NCI-H748 (cell line): ENCODE measurements around the gene MAD1L1.
"Not testable (repeated sequence)": the region's sequence is repeated elsewhere in the genome, so short reads cannot be mapped to it uniquely, and the experiment has no call there.

Experiments
- DNase-seq: peaks from one replicate; lab custom pipeline; 2025; ENCODE audit not compliant: unreplicated experiment; lab: John Stamatoyannopoulos, UW

Gene MAD1L1

DNA sequence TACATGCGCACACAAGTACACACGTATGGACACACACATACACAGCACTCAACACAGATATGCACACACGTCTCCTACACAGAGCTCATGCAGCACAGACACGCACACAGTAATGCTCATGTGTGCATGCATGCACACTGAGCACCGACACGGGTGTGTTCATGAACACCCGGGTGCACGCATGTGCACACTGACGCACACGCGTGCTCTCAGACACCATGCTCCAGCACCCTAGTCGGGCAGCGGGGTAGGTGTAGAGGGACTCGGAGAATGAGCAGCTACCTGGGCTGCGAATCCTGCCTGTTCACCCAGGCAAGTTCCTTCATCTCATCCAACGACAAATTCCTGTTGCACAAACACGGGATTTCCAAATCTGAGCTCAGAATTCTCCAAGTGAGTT lies 184.7 kb downstream of the MAD1L1 start:
- DNase-seq, result no peak

DNA sequence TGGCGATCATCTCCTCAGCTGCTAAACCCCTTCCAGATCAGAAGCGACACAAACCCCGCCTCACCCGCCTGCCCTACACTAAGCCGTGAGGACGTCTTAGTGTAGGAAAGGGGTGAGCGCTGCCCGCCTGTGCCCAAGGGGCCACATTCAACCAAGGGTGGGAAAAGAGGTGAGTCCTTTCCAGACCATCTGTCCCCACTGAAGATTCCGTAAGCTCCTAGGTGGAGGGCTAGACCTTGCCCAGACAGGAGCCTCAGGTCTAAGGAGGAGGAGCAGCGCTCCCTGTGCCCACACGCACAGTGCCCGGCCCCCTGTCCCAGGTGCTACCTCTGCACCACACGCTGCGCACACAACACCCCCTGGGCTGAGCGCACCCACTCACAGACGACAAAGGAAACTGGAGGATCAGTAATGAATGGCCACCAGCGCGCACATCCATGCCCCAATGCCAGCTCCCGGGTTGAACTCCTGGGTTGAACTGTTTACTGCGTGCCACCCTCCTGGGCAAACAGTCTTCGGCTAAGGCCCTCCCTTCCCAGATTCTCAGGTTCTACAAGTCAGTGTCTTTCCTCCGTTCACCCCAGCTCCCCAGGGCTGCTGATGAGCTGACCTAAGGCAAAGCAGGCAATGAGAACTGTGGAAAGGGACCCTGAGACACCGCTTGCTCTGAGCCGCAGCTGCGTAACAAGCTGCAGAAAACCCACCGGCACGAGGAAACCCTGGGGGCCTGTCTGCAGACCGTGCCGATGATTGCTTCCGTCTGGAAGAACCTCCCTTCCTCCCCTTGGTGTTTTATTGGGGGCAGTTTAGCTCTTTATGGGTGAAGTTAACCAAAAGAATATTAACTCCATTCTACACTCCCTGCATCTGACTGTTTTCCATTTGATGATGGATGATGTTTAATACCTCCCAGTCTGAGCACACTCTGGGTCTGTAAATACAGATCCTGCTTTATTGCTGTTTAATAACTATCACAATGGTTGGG lies 185.9 kb downstream of the MAD1L1 start:
- DNase-seq, result no peak

DNA sequence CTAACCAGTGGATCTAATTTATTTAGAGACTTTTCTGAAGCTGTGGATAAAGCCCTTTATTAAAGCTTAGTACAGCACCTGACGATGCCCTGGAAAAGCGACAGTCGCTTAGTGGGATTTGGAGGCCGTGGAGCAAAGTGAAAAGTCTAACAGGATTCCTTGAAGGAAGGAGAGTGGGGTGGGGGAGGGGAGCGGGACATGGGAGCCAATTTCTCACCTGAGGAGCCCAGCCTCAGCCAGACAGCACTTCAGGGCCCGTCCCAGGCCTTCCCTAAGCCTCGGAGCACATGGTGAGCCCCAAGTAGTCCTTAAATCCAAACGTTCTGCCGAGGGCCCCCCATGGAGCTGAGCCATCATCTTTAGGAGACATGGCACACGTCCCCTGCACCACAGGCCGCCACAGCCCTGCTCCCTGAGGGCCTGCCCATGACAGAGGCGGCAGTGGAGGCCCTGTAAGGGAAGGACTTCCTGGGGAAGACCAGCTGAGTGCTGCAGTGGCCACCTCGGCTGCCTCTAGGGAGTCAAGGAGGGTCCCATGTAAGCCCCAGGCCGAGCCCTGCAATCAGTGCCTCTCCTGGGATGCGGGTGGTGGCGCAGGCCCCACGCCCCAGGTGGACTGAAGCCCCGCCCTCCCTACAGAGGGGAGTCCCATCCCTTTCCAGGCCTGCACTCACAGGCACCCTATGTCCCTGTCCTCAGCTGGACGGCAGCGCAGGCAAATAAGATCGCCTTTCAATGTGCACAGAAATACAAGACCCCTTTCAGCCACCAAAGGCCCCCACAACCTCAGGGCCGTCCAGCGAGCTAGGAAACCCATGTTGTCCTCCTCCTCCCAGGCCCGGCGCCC lies 187.0 kb downstream of the MAD1L1 start:
- no peak for DNase-seq

DNA sequence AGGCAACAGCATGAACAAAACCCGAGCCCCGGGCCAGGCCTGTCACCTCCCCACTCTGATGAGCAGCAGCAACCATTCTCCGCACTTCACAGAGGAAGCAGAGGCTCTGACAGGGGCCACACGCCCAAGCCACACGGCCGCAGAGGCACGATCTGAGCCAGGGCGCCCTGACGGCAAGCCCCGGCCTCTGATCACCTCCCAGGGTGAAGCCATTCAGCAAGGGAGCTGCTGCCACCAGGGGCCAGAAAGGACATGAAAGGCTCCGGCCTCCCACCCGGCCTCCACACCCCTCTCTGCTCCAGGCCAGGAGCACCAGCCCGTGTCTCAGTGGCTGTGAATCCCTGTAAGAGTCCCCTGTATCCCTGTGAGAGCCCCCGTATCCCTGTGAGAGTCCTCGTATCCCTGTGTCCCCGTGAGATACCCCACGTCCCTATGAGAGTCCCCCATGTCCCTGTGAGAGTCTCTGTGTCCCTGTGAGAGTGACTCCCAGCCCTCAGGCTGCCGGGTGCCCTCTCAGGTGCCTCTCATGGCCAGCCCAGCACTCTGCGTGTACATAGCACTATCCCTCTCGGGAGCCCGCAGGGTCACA lies 187.8 kb downstream of the MAD1L1 start:
- DNase-seq, result no peak

DNA sequence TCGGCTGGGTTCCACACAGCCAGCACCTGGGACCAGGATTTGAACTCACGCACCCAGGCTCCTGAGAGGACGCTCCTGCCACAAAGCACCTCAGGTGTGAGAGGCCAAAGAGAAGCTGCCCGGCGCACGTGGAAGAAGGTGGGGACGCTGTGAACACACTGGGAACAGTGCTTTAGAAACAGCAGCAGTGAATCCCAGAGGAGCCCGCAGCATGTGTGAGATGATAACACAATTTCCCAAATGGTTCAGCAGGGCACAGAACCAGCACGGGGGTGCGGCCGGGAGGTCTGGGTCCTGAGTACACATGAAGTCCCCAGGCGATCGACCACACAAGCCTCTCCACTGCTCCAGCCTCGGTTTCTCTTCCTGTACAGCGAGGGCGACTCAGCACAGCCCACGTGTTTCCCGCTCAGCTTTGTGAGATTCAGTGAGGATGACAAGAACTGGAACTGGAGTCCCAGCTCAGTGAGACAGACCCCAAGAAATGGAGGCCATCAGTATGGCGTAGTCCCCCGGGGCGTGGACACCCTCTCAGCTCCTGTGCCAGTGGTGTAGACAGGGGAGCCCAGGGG lies 188.3 kb downstream of the MAD1L1 start:
- no peak for DNase-seq

DNA sequence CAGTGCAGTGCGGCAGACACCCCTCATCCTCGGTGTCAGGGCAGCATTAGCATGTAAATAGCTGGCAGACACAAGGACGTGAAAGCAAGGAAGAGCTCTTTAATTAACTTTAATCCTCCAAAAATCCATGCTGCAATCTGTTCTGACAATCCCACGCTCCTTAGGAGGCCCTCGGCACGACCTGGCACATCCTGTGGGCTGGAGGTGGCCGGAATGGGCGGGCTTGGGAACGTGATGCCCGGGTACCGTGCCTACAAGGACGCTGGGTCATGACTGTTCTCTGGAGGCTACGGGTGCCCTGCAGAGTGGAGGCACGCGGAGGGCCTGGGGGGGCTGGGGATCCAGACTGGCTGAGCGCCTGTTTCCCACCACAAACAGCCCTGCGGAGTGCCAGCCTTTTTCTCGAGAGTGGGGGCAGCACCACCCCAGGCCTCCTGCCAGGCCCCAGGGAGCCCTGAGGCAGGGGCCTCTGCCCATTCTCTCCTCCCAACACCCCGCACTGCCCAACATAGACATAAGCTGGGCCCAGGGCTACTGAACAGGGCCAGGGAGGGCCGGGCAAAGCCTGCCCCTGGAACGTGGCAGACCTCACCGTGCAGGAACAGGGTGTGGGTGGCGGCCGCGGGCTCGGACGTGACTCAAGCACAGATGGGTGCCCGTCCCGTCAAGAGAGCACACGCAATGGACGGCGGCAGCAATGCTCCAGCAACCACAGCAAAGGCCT lies 189.3 kb downstream of the MAD1L1 start:
- DNase-seq, result no peak

DNA sequence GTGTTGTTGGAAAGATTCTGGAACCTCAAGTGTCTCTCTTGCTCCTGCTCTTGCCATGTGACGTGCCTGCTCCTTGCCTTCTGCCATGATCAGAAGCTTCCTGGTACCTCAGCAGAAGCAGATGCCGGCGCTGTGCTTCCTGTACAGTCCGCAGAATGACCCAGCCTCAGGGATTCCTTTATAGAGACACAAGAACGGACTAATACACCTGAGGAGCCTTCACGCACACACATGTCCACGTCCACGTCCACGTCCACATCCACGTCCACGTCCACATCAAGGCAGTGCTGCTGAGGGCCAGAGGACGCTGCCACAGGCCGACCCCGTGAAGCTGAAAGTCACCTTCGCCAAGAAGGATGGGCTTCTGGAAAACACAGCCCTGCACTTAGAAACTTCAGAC lies 190.1 kb downstream of the MAD1L1 start:
- no peak for DNase-seq

DNA sequence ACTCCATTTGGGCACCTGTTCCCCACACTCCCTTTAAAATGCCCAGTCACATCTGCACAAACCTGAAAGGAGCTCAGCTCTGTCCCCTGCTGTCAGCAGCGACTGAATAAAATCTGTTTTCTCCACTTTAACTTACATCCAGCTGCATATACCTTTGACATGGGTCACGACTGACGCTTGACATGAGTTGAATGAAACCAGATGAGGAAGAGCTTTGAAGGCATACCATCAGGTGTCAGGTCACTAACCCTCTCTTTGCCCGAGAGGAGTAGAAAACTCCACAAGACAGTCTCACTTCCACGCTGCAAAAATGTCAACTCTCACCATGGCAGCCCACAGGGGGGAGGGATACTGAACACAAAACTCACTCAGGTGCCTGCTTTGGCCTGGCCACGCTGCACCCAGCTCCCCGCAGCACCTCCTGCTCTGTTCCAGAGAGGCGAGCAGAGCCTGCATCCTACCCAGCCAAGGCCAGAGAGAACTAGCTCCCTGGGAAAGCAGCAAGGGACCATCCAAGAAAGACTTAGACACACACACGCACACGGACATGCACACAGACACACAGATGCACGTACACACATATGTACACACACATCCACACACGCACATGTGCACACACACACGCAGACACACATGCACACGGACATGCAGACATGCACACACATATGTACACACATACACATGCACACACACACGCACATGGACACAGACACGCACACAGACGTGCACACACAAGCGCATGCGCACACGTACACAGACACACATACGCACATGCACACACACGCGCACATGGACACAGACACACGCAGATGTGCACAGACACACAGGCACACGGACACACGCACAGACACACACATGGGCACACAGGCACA lies 191.0 kb downstream of the MAD1L1 start:
- no peak for DNase-seq

DNA sequence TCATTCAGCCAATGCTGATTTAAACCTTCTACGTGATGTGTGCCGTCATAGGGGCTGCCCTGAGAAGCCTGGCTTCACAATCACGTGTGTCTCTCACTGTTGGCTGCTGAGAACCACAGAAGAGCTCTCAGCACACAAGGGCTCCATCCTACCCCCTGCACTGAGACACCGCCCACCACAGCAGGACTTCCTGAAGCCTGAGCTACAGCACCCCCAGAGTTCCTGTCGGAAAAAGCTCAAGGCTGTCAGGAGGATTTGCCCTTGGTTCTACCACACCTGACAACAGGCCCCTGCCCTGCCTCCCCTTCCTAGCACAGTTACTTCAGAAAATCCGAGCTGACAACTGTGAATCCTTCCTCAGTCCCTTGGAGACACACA lies 191.9 kb downstream of the MAD1L1 start:
- no peak for DNase-seq

DNA sequence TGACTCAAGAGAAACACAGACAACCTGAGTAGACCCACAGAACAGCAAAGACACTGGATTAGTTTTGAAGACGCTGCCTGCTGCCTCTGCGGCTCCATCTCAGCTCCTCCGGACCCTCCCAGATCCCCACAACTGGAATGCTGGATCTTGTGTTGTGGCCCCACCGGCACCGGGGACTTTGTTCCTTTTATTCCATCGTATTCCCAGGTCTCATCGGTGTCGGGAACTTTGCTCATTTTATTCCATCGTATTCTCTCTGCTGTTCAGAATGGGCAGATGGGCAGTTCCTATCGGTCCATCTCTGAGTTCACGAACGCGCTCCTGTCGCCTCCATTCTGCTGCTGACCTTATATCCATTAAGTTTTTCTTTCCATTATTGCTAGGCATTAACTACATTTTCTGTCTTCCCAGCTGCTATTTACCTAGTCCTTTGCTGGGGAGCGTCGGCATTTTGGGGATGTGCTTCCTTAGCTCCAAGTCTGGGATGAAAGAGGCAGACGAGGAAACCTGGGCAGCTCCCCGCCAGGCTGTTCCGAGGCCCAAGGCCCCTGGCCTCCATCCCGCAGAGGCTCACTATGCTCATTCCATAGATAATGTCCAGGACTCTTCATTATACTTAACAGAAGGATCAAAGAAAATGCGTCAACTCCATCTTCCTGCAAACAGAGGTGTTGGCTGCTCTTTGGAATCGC lies 192.4 kb downstream of the MAD1L1 start:
- DNase-seq, result no peak

DNA sequence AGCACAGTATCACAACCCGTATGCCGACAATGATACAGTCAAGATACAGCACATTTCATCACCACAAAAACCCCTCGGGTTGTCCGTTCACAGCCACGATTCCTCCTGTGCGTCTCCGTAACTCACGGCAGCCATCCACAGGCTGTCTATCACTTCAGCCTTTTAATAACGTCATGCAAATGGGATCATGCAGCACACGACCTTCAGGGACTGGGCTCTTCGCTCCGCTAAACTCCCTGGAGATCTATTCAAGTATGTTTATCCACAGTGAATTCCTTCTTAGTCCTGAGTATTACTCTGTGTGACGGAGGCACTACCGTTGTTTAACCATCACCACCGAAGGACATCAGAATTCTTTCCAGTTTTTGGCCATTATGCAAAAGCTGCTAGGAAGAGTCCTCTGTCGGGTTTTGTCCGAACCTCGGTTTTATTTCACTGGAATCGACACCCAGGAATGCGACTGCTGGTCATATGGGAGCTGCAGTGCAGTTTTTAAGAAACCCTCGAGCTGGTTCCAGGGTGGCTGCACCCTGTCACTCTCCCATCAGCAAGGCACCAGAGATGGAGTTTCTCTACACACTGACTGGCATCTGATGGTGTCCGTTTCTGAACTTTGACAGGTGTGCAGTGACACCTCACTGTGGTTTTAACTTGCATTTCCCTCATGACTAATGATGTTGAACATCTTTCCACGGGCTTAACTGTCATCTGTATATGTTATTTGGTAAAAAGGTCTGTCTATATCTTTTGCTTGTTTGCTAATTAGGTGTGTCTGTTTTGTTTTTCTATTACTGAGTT lies 193.6 kb downstream of the MAD1L1 start:
- no peak for DNase-seq

DNA sequence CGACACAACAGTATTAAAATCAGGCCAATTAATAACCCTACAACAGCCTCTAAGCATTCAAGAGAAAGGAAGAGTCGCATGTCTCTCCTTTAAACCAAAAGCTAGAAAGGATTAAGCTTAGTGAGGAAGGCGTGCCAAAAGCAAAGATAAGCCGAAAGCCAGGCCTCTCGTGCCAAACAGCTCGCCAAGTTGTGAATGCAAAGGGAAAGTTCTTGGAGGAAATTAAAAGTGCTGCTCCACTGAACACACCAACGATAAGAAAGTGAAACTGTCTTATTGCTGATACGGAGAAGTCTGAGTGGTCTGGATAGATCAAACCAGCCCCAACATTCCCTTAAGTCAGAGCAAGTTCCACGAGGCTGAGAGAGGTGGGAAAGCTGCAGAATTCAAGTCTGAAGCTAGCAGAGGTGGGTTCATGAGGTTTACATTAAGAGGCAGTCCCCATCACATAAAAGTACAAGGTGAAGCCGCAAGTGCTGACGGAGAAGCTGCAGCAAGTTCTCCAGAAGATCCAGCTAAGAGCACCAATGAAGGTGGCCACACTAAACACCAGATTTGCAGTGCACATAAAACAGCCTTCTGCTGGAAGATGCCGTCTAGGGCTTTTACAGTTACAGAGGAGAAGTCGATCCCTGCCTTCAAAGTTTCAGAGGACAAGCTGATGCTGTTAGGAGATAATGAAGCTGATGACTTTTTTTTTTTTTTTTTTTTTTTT lies 194.8 kb downstream of the MAD1L1 start:
- no peak for DNase-seq

DNA sequence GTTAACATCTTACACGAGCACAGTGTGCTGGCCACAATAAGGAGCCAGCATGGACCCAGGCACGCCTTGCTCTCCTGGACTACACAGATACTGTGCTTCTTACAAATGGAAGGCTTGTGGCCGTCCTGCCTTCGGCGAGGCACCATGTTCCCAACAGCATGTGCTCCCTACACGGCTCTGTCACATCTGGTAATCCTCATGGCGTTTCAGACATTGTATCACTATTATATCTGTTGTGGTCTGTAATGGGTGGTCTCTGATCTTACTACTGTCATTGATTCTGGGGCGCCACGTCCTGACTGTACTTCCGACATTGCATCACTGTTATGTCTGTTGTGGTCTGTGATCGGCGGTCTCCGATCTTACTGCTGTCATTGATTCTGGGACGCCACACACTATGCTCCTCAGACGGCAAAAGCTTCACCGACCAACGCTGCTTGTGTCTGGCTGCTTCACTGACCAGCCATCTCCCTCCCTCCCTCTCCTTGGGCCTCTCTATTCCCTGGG lies 195.4 kb downstream of the MAD1L1 start:
- DNase-seq, result no peak

DNA sequence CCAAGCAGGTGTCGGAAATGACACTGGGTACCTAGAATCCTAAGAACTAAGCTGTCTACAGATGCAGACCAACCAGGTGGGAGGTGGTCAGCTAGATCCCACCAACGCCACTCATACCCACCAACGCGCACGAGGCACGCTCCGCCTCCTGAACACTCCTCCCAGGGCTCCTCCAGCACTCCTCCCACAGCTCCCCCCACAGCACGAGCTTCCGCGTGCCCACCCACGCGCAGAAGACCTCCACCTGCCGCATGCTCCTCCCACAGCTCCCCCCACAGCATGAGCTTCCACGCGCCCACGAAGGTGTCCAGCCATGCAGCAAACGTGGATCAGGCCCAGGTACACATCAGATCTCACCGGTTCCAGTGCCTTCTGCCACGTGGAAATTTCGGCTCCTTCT lies 196.0 kb downstream of the MAD1L1 start:
- no peak for DNase-seq

DNA sequence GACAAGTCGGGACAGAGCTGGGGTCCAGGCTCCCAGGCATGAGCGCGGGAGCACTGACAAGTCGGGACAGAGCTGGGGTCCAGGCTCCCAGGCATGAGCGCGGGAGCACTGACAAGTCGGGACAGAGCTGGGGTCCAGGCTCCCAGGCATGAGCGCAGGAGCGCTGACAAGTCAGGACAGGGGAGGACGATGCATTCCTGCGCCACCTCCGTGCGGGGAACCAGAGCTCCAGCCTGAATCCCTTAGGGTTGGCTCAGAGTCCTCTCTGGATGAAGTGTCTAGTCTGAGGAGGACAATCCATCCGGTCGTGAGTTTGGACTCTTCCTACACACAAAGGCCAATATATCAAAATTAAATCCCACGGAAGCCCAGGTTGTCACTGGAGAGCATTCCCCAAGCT lies 196.5 kb downstream of the MAD1L1 start:
- DNase-seq, result not testable (repeated sequence)

DNA sequence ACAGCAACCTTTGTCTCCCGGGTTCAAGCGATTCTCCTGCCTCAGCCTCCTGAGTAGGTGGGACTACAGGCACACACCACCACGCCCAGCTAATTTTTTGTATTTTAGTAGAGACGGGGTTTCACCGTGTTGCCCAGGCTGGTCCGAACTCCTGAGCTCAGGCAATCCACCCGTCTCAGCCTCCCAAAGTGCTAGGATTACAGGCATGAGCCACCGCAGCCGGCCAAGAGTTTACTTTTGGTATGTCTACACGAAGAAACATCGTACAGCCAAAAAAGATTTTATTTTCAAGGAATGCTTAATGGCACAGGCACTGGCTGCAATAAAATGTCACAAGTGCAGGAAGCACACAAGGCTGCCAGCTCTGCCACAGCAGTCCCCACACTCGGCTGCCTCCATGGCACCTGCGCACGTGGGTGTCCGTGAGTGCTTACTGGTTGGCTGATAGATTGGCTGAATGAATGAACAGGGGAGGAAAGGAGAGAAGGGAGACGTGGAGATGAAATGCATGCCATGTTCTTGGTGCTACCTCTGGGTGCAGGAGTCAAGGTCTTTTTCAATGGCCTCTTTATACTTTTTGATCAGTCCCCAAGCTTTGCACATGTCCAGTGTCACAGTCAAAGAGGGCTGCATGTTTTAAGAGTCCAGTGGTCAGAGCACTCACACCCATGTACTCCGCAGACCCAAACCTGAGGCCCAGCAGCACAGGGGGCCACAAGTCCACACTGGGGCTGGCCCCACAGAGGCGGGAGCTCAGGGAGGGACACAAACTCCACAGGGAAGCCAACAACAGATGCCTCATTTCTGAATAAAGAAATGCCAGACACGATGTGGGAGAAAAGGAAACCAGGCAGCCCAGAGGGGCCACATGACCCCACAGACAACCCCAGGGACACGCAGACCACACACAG lies 198.2 kb downstream of the MAD1L1 start:
- DNase-seq, result no peak
